ENCODE results near the gene ACER3. TPM values are rescaled to one million over a fixed set of nuclear protein-coding genes. Genes with fewer than 3 reads are reported as not detected.

ACER3 gene
- polyA plus RNA-seq, 1 donor from 2014 or later = 14.9 TPM

DNA sequence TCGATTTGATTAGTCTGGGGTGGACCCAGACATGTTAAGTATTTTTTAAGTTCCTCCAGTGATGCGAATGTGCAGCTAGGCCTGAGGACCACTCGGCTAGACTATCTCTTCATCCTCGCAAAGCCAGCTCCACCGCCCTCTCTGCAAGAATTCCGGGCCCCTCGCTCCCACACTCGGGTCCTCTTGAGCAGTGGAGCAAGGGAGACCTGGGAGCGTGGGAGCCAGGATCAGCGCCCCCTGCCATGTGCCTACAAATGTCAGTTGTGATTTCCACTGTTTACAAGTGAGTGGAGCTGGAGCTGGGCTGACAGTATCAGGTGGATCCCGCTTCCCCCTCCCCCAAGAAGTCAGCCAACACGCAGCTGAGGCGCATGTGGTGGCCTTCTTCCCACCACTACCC, 180.2 kb downstream of the ACER3 start:
- Histone ChIP-seq H3K27me3 (ENCODE audit: insufficient read depth, low read depth, low read length) (peaks cover 27% of the 10 kb centered on the region), H3K36me3 (ENCODE audit: insufficient read depth, low read length) (no peaks in the 10 kb centered on the region), H3K27ac (ENCODE audit: low read length) (no peak overlapping the region), H3K9ac (ENCODE audit: low read length) (no peak overlapping the region), H3K4me3 (ENCODE audit: low read length) (no peak overlapping the region), H3F3A (ENCODE audit: insufficient read depth, low read length, poor library complexity, severe bottlenecking) (no peaks in the 10 kb centered on the region), H2AFZ (ENCODE audit: low read depth, low read length) (no peak overlapping the region), H4K20me1 (ENCODE audit: insufficient read depth) (no peaks in the 10 kb centered on the region), H3K9me3 (ENCODE audit: low read length) (no peaks in the 10 kb centered on the region), H3K4me2 (ENCODE audit: low read length) (no peak overlapping the region), H3K79me2 (replicated peaks; ENCODE audit: insufficient read depth, low read length) (no peaks in the 10 kb centered on the region), H3K9me2 (ENCODE audit: insufficient read depth, low read length) (no peaks in the 10 kb centered on the region)
- TF ChIP-seq, protein P1, sequence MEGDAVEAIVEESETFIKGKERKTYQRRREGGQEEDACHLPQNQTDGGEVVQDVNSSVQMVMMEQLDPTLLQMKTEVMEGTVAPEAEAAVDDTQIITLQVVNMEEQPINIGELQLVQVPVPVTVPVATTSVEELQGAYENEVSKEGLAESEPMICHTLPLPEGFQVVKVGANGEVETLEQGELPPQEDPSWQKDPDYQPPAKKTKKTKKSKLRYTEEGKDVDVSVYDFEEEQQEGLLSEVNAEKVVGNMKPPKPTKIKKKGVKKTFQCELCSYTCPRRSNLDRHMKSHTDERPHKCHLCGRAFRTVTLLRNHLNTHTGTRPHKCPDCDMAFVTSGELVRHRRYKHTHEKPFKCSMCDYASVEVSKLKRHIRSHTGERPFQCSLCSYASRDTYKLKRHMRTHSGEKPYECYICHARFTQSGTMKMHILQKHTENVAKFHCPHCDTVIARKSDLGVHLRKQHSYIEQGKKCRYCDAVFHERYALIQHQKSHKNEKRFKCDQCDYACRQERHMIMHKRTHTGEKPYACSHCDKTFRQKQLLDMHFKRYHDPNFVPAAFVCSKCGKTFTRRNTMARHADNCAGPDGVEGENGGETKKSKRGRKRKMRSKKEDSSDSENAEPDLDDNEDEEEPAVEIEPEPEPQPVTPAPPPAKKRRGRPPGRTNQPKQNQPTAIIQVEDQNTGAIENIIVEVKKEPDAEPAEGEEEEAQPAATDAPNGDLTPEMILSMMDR (IDR thresholded peaks at IDR 0.05; ENCODE audit: poor library complexity, severe bottlenecking) = no peak
- TF ChIP-seq, protein P2, sequence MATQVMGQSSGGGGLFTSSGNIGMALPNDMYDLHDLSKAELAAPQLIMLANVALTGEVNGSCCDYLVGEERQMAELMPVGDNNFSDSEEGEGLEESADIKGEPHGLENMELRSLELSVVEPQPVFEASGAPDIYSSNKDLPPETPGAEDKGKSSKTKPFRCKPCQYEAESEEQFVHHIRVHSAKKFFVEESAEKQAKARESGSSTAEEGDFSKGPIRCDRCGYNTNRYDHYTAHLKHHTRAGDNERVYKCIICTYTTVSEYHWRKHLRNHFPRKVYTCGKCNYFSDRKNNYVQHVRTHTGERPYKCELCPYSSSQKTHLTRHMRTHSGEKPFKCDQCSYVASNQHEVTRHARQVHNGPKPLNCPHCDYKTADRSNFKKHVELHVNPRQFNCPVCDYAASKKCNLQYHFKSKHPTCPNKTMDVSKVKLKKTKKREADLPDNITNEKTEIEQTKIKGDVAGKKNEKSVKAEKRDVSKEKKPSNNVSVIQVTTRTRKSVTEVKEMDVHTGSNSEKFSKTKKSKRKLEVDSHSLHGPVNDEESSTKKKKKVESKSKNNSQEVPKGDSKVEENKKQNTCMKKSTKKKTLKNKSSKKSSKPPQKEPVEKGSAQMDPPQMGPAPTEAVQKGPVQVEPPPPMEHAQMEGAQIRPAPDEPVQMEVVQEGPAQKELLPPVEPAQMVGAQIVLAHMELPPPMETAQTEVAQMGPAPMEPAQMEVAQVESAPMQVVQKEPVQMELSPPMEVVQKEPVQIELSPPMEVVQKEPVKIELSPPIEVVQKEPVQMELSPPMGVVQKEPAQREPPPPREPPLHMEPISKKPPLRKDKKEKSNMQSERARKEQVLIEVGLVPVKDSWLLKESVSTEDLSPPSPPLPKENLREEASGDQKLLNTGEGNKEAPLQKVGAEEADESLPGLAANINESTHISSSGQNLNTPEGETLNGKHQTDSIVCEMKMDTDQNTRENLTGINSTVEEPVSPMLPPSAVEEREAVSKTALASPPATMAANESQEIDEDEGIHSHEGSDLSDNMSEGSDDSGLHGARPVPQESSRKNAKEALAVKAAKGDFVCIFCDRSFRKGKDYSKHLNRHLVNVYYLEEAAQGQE (IDR thresholded peaks at IDR 0.05; ENCODE audit: borderline replicate concordance) = no peak
- no peak for TF ChIP-seq MXI1 (conservative IDR thresholded peaks at IDR 0.05; ENCODE audit: poor library complexity, severe bottlenecking)

DNA sequence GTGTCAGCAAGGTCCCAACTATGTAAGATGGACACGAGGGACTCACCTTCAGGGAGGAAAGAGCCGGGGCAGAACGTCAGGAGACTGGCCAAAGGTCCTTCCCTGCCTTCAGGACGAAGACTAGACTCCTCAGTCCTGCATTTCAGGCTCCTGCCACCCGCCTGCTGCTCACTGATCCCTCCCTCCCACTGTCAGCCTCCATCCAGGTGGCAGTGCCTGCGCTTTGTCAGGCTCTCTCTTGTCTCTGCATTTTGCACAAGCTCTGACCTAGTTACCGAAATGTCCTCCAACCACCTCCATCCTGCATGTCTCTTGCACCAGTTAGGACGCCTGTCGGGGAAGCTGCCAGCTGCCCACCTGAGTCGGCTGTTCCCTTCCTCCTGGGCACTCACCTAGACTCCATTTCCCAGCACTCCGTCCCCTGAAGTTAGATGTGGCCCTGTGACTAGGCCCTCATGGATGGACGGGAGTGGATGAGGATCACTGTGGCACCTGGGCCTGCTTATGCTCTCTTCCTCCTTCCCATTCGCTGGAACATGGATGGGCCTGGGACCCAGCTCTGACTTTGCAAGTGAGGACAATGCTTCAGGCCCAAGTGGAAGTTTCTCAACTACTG, 181.5 kb downstream of the ACER3 start:
- no peaks in the 10 kb centered on the region for H4K20me1 ChIP-seq (ENCODE audit: insufficient read depth)
- no peak for TF ChIP-seq TAF1 (IDR thresholded peaks at IDR 0.05; ENCODE audit: low read depth)
- no peak for TF ChIP-seq MXI1 (conservative IDR thresholded peaks at IDR 0.05; ENCODE audit: poor library complexity, severe bottlenecking)
- no peaks in the 10 kb centered on the region for H3K36me3 ChIP-seq (ENCODE audit: insufficient read depth, low read length)
- H3K27ac ChIP-seq (ENCODE audit: low read length) = no peak overlapping the region
- no peaks in the 10 kb centered on the region for H3K9me2 ChIP-seq (ENCODE audit: insufficient read depth, low read length)
- H3F3A ChIP-seq (ENCODE audit: insufficient read depth, low read length, poor library complexity, severe bottlenecking) = no peaks in the 10 kb centered on the region
- no peak overlapping the region for H2AFZ ChIP-seq (ENCODE audit: low read depth, low read length)
- H3K79me2 ChIP-seq (replicated peaks; ENCODE audit: insufficient read depth, low read length) = no peaks in the 10 kb centered on the region
- no peak overlapping the region for H3K4me3 ChIP-seq (ENCODE audit: low read length)
- peaks cover 27% of the 10 kb centered on the region for H3K27me3 ChIP-seq (ENCODE audit: insufficient read depth, low read depth, low read length)
- no peak overlapping the region for H3K9ac ChIP-seq (ENCODE audit: low read length)
- H3K9me3 ChIP-seq (ENCODE audit: low read length) = no peaks in the 10 kb centered on the region
- H3K4me2 ChIP-seq (ENCODE audit: low read length) = no peak overlapping the region

DNA sequence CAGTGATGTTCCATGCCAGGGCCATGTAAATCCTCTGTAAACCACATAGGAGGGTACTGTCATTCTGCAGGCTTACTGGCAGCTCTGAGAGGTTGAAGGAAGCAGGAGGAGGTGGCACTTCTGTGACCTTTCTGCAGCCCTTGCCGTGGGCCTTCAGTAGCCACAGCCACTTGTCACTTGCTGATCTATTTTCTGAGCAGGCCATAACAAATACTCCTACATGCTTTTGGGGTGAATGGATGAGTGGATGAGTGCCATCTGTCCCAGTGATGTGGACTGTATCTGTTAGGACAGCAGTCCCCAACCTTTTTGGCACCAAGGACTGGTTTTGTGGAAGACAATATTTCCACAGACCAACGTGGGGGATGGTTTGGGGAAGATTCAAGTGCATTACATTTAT, 183.6 kb downstream of the ACER3 start:
- Histone ChIP-seq H3F3A (ENCODE audit: insufficient read depth, low read length, poor library complexity, severe bottlenecking) (no peaks in the 10 kb centered on the region), H4K20me1 (ENCODE audit: insufficient read depth) (no peaks in the 10 kb centered on the region), H3K4me3 (ENCODE audit: low read length) (no peak overlapping the region), H3K9me3 (ENCODE audit: low read length) (no peaks in the 10 kb centered on the region), H3K9ac (ENCODE audit: low read length) (no peak overlapping the region), H3K9me2 (ENCODE audit: insufficient read depth, low read length) (no peaks in the 10 kb centered on the region), H3K4me2 (ENCODE audit: low read length) (no peak overlapping the region), H2AFZ (ENCODE audit: low read depth, low read length) (no peak overlapping the region), H3K79me2 (replicated peaks; ENCODE audit: insufficient read depth, low read length) (no peaks in the 10 kb centered on the region), H3K36me3 (ENCODE audit: insufficient read depth, low read length) (no peaks in the 10 kb centered on the region), H3K27ac (ENCODE audit: low read length) (no peak overlapping the region), H3K27me3 (ENCODE audit: insufficient read depth, low read depth, low read length) (peaks cover 16% of the 10 kb centered on the region)
- TF ChIP-seq RAD21 (conservative IDR thresholded peaks at IDR 0.05) = no peak
- no peak for TF ChIP-seq POLR2AphosphoS5 (IDR thresholded peaks at IDR 0.05)
- TF ChIP-seq EP300 (conservative IDR thresholded peaks at IDR 0.05; ENCODE audit: poor library complexity, severe bottlenecking) = no peak
- TF ChIP-seq EZH2 (IDR thresholded peaks at IDR 0.05; ENCODE audit: borderline replicate concordance, insufficient read depth, low read length, poor library complexity, severe bottlenecking) = no peak
- TF ChIP-seq, protein P2 (IDR thresholded peaks at IDR 0.05; ENCODE audit: borderline replicate concordance) = no peak
- no peak for TF ChIP-seq SMC3 (conservative IDR thresholded peaks at IDR 0.05; ENCODE audit: poor library complexity)
- no peak for TF ChIP-seq MXI1 (conservative IDR thresholded peaks at IDR 0.05; ENCODE audit: poor library complexity, severe bottlenecking)
- no peak for TF ChIP-seq TAF1 (IDR thresholded peaks at IDR 0.05; ENCODE audit: low read depth)
- TF ChIP-seq, protein P1 (IDR thresholded peaks at IDR 0.05; ENCODE audit: poor library complexity, severe bottlenecking) = no peak
